Measurements from ENCODE around the gene NCF4.
A peak's percentile ranks its signal among the peaks of the same experiment; 100 is the strongest.

Gene NCF4

DNA sequence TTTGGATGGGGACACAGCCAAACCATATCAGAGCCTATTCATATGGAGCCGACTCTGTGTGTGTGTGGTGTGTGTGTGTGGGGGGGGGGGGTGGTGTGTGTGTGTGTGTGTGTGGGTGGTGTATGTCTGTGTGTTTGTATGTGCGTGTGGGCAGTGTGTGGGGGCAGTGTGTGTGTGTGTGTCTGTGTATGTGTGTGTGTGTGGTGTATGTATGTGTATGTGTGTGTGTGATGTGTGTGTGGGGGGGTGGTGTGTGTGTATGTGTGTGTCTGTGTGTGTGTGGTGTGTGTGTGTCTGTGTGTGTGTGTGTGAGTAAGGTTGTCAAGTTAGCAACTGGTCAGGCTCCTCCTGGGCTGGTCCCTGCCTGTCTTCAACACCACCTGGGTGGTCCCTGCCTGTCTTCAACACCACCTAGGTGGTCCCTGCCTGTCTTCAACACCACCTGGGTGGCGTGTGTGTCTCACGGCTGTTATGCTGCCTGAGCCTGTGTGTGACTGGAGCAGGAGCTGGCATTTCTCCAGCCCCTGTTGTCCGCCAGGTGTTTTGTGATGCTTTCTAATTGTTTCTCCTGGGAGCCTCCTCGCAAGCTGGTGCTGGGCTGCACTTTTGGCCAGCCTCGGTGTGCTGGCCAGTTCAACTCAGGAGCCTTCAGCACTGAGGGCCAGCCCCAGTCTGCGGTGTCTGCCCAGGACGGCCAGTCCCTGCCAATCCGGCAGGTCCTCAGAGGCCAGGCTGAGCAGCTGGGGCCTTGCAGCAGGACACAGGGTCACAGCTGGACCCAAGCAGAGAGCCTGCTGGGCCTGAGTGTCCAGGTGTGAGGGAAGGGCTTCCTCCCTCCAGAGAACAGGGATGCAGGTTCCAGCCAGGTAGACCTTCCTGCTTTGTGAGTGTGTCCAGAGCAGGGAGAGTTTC lies 22.4 kb upstream of the NCF4 start:
- no peak for DNase-seq (ENCODE audit: low spot score)

DNA sequence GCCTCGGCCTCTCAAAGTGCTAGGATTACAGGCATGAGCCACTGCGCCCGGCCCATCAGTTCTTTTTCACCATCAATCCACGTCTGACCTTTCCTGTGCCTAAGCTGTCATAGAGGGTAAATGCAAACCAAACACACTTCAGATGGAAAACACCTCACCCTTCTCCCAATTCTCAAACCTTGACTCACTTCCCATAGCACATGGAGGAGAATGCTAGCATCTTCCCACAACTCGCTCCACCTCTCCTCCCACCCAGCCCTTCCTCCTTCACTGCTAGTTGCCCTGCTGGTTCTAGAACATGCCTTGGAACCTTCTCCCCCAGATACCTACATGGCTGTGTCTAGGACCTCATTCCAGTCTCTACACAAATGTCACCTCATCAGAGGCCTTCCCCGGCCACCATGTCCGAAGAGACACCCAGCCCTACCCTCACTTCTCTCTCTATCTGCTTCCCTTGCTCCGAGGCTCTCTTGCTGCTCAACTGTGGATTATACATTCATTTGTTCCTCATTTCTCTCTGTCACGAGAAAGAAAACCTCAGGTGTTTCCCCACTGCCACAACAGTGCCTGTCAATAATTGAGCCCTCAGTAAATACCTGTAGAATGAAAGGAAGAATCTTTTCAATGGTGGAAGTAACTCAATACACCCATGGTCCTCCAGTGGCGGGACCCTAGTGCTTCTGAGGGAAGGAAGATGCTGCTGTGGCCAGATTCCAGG lies 21.3 kb upstream of the NCF4 start:
- DNase-seq (ENCODE audit: low spot score) = no peak

DNA sequence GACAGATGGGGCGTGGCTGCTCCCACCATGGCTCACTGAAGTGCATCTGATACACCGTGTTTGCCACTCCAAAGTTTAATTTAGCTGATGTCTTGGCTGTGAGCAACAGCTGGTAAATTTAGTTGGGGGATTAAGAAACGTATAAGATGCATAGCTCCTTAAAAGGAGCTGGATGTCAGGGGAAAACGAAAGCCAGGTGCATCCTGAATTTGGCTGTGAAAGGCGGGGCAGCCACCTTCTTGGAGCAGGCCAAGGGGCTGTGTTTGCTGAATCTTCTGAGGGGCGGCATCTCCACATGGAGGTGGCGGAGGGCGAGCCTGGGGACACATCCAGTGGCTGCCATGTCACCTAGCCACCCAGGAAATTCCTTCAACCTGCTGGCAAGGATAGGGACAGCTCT lies 20.7 kb upstream of the NCF4 start:
- no peak for DNase-seq (ENCODE audit: low spot score)

DNA sequence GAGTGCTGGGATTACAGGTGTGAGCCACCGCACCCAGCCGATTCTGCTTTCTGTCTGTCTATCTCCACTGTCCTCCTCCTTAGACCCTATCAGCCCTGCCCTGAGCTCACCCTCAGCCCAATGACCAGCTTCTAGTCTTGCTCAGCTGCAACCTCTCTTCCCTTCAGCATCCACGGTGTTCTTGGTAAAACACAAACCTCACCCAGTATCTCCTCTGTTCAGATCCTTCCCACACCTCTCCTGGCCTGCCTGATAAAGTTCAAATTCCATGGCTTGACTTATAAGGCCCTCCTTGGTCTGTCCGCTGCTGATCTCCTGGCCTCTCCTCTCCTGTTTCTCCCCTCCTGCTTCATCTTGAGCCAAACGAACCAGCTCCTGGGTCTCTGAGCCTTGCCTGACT lies 14.5 kb upstream of the NCF4 start:
- no peak for DNase-seq (ENCODE audit: low spot score)

DNA sequence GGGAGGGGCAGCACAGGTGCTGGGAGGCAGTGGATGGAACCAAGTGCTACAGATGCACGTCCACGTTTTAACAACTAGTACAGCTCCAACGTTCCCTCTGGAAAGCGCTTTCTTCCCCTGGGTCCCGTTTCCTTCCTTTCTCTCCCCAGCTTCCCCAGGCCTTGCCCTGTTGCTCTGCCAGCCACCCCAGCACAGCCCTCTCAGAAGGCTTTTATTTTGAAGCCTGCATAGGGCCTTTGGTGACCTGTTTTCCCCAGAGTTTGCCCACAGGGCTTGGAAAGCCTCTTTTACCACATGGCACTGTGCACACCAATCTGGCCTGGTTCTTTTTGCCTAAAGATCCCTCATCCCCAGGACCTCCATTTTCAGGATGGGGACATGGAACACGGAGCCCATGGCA lies 13.9 kb upstream of the NCF4 start:
- DNase-seq (ENCODE audit: low spot score) = no peak

DNA sequence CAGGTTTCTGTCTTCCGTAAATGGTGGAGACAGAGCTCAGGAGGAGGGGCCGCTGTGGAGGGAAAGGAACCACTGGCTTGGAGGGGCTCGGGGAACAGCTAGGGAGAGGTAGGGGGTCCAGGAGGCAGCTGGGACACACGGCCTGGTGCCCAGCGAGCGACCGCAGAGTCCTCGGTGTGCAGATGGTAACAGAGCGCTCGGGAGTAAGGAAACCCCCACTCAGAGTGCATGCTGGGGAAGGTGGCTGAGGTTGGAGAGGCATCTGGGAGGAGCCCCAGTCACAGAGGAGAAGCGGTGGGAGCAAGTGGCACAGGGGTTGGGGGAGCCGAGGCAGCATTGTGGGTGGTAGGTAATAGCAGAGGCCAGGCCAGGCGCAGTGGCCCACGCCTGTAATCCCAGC lies 10.8 kb upstream of the NCF4 start:
- DNase-seq (ENCODE audit: low spot score) = no peak

DNA sequence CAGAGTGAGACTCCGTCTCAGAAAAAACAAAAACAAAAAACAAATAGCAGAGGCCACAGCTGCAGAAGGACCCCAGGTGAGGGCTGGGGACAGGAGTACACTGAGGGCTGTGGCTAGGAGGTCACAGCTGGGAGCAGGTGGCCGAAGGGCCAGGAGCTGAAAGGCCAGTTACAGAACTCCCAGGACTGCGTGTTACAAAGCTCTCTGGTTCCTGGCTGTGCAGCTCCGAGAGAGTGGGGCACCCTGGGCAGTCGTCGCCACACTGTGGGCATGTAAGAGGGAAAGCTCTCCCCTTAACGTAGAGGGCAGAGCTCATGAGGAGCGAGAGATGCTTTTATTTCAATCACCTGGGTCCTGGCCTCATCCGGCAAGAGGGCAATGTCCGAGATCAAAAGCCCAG lies 10.1 kb upstream of the NCF4 start:
- DNase-seq (ENCODE audit: low spot score) = no peak

DNA sequence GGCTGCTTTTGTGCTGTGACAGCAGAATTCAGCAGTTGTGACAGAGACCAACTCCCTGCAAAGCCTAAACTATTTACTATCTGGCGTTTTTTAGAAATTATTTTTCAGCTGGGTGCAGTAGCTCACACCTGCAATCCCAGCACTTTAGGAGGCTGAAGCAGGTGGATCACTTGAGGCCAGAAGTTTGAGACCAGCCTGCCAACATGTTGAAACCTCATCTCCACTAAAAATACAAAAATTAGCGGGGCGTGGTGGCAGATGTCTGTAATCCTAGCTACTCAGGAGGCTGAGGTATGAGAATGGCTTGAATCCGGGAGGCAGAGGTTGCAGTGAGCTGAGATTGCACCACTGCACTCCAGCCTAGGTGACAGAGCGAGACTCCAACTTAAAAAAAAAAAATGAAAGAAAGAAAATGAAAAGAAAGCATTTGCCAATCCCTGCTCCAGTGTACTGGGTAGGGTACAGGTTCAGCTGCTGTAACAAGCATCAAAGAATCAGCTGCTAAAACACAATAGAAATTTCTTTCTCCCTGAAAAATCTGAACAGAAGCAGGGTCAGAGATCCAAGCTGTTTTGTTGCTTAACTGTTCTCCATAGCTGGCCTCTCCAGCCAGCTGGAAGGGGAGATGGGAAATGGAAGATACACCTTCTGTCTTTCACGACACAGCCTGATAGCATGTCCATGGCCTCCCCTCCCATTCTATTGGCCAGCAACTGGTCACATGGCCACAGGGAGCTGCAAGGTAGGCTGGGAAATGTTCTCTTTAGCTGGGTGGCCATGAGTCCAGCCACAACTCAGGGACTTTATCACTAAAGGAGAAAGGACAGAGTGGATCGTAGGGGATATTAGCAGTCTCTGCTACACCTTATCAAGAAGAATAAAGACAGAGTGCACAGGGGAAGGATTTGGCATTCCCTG lies 8.5 kb upstream of the NCF4 start:
- DNase-seq (ENCODE audit: low spot score) = no peak

DNA sequence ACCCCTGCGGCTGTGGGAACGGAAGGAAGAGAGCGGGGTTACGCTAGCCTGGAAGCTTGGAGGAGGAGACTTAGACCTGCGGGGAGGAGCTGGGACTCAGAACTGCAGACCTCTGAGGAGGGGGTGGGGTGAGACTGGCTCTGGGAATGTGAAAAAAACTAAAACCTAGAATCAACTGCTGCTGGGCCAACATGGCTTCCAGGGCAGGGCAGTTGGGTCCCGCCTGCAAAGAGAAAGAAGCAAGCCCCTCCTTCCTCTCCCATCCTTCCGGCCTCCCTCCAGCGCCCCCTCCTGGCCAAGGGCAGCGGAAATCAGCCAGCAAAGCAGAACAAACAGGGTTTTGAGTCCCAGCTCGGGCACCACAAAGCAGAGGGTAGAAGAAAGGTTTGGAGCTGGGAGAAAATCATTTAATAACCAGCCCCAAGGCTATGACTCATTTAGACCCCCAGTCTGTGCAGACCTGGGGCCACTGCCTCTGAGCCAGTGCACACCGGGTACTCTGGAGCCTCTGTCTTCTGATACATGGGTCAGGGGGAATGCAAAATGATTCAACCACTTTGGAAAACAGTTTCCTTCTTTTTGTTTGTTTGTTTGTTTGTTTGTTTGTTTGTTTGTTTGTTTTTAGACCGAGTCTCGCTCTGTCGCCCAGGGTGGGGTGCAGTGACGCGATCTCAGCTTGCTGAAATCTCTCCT lies 7.3 kb upstream of the NCF4 start:
- peak; percentile 40 for DNase-seq (ENCODE audit: low spot score)

DNA sequence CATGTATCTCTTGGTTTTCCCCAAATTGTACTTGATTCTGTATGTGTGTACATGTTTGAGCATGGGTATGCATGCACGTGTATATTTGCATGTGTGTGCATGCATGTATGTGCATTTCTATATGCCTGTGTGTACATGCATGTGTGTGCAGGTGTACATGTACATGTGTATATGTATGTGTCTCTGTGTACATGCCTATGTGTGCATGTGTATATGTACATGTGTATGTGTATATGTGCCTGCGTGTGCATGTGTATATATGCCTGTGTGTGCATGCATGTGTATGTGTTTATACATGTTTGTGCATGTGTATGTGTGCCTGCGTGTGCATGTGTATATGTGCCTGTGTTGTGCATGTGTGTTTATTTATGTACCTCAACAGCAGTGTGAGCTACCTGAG lies 5.3 kb upstream of the NCF4 start:
- DNase-seq (ENCODE audit: low spot score) = no peak

DNA sequence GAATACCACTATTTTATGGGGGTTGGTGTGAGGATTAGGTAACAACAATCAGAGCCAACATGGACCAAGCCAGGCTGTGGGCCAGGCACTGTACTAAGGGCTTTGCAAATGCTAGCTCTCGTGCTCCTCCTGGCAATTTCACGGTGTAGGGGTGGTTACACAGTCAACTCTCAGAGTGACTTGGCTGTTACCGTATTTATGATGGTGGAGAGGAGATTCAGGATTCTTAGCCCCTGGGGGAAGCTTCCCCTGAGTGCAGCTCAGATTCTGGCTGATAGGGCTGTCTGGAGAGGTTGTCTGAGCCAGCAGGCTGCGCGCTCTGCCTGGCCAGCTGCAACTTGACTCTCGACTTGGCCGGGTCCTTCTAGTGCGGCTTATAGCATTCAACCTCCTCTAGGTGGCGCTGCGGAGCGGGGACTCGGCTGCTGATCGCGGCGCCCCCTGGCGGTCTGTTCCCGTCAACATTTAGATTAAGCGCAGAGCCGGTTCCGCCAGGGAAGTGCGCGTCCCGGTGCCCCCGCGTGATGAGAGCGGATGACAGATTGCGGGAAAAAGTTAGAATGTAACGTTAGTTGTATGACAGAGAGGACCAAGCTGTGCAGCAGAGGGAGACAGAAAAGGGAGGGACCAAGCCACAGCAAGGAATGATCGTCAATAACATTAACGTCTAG lies 4.5 kb upstream of the NCF4 start:
- DNase-seq (ENCODE audit: low spot score) = peak; percentile 85

DNA sequence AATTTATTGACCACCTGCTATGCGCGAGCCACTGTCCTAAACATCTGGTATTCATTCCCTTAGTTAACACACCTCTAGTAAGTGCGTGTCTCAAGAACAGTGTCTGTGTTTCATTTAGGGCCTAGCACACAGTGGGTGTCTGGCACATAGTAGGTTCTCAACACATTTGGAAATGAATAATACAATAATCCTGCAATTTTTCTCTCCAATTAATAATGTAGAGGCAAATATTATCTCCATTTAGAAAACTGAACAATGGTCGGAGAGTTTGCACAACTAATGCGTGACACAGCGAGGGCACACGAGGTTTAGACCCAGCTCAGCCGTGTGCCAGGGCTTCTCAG lies 4.0 kb upstream of the NCF4 start:
- no peak for DNase-seq (ENCODE audit: low spot score)

DNA sequence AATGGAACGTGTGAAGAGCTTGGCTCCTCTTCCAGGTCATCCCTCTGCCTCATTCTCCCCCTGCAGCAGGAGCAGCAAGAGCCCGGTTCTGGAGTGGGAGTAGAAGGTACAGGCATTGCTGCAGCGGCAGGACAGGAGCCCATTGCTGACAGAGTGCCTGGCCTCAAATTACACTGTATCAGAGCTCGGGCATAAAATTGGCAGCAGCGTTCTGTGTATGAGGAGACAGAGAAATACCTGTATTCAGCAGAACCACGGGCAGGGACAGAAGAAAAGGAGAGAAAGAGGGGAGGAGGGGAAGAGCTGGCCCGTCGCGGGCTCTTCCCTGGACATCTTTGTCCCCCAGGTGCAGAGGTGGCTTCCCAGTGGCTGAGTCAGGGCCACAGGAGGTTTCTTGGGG lies 2.6 kb upstream of the NCF4 start:
- DNase-seq (ENCODE audit: low spot score) = no peak

DNA sequence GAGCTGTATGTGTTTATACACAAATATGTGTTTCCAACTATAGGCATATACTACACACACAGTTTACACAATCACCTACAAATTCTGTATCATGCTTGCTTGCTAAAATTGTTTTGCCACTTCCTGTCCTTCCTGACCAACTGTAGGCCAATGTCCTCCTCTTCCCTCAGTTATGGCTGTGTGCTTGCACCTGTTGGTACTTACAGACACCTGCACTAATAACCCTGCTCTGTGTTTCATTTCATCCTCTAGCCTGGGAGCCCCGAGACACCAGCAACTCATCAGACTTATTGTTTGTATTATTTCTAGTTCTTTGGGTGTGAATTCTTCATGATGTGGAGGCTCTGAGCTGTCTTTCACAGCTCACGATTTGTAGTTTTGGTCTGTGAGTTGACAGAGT lies 1.8 kb upstream of the NCF4 start:
- DNase-seq (ENCODE audit: low spot score) = no peak

DNA sequence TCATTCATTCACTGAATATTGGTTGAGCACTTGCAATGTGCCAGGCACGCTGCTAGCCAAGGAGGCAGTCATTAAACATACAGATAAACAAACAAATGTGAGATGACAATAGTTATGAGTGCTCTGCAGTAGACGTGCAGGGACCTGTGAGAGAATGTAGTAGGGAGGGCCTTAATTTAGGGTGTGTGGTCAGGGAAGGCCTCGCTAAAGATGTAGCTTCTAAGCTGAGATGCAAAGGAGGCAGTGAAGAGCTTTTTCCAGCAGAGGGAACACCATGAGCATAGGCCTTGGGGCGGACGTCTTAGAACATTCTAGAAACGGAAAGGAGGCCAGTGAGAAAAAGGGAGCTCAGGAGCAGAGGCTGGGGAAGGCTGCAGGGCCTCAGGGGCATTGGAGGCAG lies 789 bp upstream of the NCF4 start:
- no peak for DNase-seq (ENCODE audit: low spot score)

DNA sequence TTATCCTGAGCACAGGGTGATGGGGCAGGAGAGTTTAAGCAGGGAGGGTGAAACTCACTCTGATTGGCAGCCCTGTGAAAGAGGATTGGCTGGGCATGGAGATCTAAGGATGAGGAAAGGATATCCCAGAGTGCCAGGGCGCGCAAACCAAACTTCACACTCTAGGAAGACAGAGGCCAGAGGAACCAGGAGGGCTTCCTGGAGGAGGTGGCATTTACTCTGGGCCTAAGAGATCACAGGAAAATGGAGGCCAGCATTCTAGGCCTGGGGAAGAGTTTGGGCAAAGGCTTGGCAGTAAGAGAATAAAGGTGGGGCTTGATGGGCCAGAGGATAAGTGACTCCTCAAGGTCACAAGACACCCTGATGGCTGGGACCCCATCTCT lies 377 bp upstream of the NCF4 start:
- no peak for DNase-seq (ENCODE audit: low spot score)

DNA sequence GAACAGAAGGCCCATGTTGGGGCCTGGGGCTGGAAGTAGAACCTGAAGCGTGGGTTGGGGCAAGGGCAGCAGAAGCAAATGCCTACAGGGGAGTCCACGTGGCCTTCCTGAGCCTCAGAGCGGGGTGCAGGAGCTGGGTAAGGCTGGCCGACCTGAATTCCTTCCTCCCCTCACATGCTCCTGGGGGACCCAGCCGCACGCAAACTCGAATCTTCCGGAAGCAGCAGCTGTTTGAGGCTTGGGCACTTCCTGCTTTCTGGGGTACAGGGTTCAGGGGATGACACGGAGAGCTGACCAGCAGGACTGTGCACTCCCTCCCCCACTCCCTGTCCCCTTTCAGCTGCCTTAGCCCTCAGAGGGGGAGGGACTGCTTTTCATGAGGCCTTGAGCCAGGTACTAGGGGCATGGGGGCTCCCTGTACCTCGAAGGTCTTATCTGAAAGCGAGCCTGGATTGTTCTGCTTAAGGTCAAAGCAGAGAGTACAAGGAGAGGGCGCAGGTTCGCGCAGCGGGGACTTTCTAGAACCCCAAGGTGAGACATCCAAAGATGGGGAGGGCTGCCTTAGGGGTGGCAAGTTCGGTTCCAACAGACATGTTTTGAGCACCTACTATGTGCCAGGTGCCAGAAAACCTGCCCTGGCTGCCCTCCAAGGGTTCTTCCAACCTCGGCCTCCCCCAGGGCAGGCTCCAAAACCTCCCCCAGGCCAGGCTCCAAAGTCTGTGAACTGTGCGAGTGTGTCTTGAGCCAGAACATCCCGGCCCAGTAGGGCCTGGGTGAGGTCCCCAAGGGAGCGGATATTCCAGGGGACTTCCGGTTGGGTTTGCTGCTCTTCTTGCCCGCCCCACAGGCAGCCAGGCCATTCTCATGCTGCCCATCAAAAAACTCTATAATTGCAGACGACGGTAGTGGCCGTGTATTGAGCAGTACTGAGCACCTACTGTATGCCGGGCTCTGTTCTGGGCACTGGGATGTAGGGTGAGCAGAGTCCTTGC lies 1.7 kb downstream of the NCF4 start:
- no peak for DNase-seq (ENCODE audit: low spot score)

DNA sequence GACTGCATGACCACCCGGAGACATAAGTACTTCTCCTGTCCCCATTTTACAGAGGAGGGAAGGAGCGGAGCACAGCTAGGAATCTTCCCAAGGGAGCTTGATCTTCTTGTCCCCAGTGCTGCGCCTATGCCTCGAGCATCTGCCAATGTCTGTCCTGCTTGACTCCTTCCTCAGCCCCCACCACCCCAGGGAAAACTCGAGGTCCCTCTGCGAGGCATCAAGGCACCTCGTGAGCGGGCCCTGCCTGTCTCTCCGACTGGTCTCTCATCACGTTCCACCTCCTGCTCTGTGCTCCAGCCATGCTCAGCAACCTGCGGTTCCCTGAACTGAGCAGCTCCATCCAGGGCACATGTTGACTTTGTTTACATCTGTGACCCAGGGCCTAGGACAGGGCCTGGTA lies 2.5 kb downstream of the NCF4 start:
- DNase-seq (ENCODE audit: low spot score) = no peak

DNA sequence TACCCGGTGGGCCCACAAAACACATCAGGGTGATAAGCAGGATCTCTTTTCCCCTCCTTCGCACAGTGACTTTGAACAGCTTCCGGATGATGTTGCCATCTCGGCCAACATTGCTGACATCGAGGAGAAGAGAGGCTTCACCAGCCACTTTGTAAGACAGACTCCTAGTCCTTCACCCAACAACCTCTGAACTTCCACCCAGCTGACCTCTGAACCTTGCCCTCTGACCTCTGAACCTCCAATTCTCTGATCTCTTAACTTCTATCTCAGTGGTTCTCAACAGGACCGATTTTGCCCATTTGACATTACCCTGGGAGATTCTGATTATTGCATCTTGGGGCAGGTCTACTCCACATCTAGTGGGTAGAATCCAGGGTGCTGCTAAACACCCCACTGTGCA lies 3.2 kb downstream of the NCF4 start:
- DNase-seq (ENCODE audit: low spot score) = no peak

Measured in SK-N-DZ (cell line).